DOHH2 (cell line): ENCODE results near the gene ZNF709.
"Not testable (repeated sequence)": the region's sequence is repeated elsewhere in the genome, so short reads cannot be mapped to it uniquely, and the experiment has no call there.

Experiments used
- H3F3A ChIP-seq: fragments of 200-600 bp; sonication (generic), shearing (Covaris generic); 2 replicates; pipeline ENCODE4 v1.6.0; 2016; ENCODE audit warnings: antibody characterized with exemption, mild to moderate bottlenecking; ENCODE audit not compliant: control insufficient read depth, insufficient read depth
- H3K27ac ChIP-seq: fragments of 200-600 bp; sonication (generic); 2 replicates; pipeline ENCODE4 v1.5.1; 2014; ENCODE audit warnings: low read depth, mild to moderate bottlenecking, low read length, moderate library complexity
- H3K27me3 ChIP-seq: fragments of 200-600 bp; sonication (generic); 2 replicates; pipeline ENCODE4 v1.6.1; 2014; ENCODE audit warnings: mild to moderate bottlenecking, low read length, mixed read lengths; ENCODE audit not compliant: control insufficient read depth
- H3K36me3 ChIP-seq: fragments of 200-600 bp; sonication (generic); 2 replicates; pipeline ENCODE4 v1.6.1; 2014; ENCODE audit warnings: mild to moderate bottlenecking, low read length, moderate library complexity, mixed read lengths; ENCODE audit not compliant: control insufficient read depth
- H3K4me1 ChIP-seq: fragments of 200-600 bp; sonication (generic); 2 replicates; pipeline ENCODE4 v1.6.1; 2014; ENCODE audit warnings: mild to moderate bottlenecking, low read length, mixed read lengths; ENCODE audit not compliant: control insufficient read depth
- H3K4me2 ChIP-seq: fragments of 200-600 bp; sonication (generic); 2 replicates; pipeline ENCODE4 v1.6.0; 2014; ENCODE audit warnings: mild to moderate bottlenecking, low read length, moderate library complexity
- H3K4me3 ChIP-seq: fragments of 200-600 bp; sonication (generic); 2 replicates; pipeline ENCODE4 v1.5.1; 2014; ENCODE audit warnings: mild to moderate bottlenecking, low read length, mixed read lengths
- H3K79me2 ChIP-seq: fragments of 200-600 bp; sonication (generic); 2 replicates; pipeline ENCODE4 v1.6.1; 2014; ENCODE audit warnings: mild to moderate bottlenecking, low read length, mixed read lengths; ENCODE audit not compliant: control insufficient read depth
- H3K9me2 ChIP-seq: fragments of 200-600 bp; sonication (generic); replicated peaks from 2 replicates; pipeline ENCODE4 v1.6.1; 2014; ENCODE audit warnings: mild to moderate bottlenecking, low read length, mixed read lengths; ENCODE audit not compliant: control insufficient read depth
- H3K9me3 ChIP-seq: fragments of 200-600 bp; sonication (generic); 2 replicates; pipeline ENCODE4 v1.6.1; 2014; ENCODE audit warnings: antibody characterized with exemption, low read length, mixed read lengths; ENCODE audit not compliant: control insufficient read depth, insufficient read depth
- H4K20me1 ChIP-seq: fragments of 200-600 bp; sonication (generic); 2 replicates; pipeline ENCODE4 v1.6.0; 2014; ENCODE audit warnings: low read depth, mild to moderate bottlenecking, antibody characterized with exemption, low read length, moderate library complexity; ENCODE audit not compliant: control insufficient read depth, insufficient read depth
- EZH2phosphoT487 ChIP-seq: fragments of 200-600 bp; sonication (generic); IDR thresholded peaks from 2 replicates; pipeline ENCODE4 v1.6.1; 2017; ENCODE audit warnings: borderline replicate concordance, mild to moderate bottlenecking, antibody characterized with exemption, low read length, moderate library complexity, mixed read lengths
- TF ChIP-seq, protein P1 (sequence below): fragments of 200-600 bp; sonication (generic); IDR thresholded peaks from one replicate; pipeline ENCODE4 v1.5.1; 2014; ENCODE audit warnings: antibody characterized with exemption, mild to moderate bottlenecking, low read depth, low read length; ENCODE audit not compliant: poor library complexity, severe bottlenecking

ZNF709 gene

GRCh38 chr19:12464769-12465168 lies 19.8 kb downstream of the ZNF709 start:
- Histone ChIP-seq H3K9me2 (no peaks in the 10 kb centered on the region), H3K79me2 (no peaks in the 10 kb centered on the region), H3K4me3 (no peak overlapping the region), H3K4me2 (no peak overlapping the region), H3K27me3 (no peaks in the 10 kb centered on the region), H3K4me1 (no peaks in the 10 kb centered on the region), H3K36me3 (peaks cover 21% of the 10 kb centered on the region), H3K9me3 (peaks cover 40% of the 10 kb centered on the region), H3K27ac (no peak overlapping the region), H3F3A (no peaks in the 10 kb centered on the region), H4K20me1 (no peaks in the 10 kb centered on the region)
- TF ChIP-seq EZH2phosphoT487: no peak
- TF ChIP-seq, protein P1, sequence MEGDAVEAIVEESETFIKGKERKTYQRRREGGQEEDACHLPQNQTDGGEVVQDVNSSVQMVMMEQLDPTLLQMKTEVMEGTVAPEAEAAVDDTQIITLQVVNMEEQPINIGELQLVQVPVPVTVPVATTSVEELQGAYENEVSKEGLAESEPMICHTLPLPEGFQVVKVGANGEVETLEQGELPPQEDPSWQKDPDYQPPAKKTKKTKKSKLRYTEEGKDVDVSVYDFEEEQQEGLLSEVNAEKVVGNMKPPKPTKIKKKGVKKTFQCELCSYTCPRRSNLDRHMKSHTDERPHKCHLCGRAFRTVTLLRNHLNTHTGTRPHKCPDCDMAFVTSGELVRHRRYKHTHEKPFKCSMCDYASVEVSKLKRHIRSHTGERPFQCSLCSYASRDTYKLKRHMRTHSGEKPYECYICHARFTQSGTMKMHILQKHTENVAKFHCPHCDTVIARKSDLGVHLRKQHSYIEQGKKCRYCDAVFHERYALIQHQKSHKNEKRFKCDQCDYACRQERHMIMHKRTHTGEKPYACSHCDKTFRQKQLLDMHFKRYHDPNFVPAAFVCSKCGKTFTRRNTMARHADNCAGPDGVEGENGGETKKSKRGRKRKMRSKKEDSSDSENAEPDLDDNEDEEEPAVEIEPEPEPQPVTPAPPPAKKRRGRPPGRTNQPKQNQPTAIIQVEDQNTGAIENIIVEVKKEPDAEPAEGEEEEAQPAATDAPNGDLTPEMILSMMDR: no peak

- H3K36me3 ChIP-seq: peaks cover 21% of the 10 kb centered on the region
- not testable (repeated sequence) for H3K4me3 ChIP-seq, H3K79me2 ChIP-seq, H3K4me1 ChIP-seq, H3K9me2 ChIP-seq, H3K27me3 ChIP-seq, H3F3A ChIP-seq, H3K27ac ChIP-seq, H3K4me2 ChIP-seq, H4K20me1 ChIP-seq
- peaks cover 38% of the 10 kb centered on the region for H3K9me3 ChIP-seq
These were observed 20.5 kb downstream of the ZNF709 start for GRCh38 chr19:12464139-12464538.

DNA sequence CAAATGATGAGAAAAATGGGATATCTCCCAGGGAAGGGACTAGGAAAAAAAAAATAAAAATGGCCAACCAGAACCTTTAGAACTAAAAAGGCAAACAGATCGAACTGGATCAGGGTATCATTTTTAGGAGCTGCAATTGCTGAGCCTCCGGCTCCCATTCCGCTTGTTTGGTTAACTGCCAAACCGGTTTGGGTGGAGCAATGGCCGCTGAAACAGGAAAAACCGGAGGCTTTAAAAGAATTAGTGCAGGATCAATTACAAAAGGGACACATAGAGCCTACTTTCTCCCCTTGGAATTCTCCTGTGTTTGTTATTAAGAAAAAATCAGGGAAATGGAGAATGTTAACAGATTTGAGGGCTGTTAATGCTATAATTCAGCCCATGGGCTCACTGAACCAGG lies 31.1 kb downstream of the ZNF709 start:
- H3K4me1 ChIP-seq: no peaks in the 10 kb centered on the region
- no peaks in the 10 kb centered on the region for H3K79me2 ChIP-seq
- no peaks in the 10 kb centered on the region for H3K36me3 ChIP-seq
- no peak overlapping the region for H3K4me2 ChIP-seq
- H3K27me3 ChIP-seq: no peaks in the 10 kb centered on the region
- no peak for TF ChIP-seq EZH2phosphoT487
- TF ChIP-seq, protein P1: no peak
- H3K9me3 ChIP-seq: peaks cover 20% of the 10 kb centered on the region; the same call in 1 of the 2 replicates
- no peak overlapping the region for H3K4me3 ChIP-seq
- no peaks in the 10 kb centered on the region for H3F3A ChIP-seq
- H3K9me2 ChIP-seq: no peaks in the 10 kb centered on the region
- H4K20me1 ChIP-seq: no peaks in the 10 kb centered on the region
- H3K27ac ChIP-seq: no peak overlapping the region

DNA sequence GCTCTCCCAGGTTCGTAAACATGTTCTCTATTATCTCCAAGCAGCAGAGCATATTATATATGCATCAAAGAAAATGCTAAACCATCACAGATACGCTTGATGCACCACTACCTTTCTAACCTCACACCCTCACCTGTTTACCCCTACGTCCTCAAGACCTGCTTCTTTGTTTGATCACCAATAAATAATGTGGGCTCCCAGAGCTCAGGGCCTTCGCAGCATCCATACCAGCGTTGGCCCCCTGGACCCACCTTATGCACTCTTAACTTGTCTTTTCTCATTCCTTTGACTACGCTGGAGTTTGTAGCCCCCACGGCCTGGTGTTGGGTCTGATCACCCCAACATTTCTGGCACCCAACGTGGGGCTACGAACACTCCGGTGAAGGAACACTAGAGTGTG lies 33.8 kb downstream of the ZNF709 start:
- TF ChIP-seq, protein P1: no peak
- TF ChIP-seq EZH2phosphoT487: no peak
- Histone ChIP-seq H3F3A (no peaks in the 10 kb centered on the region), H3K27ac (no peak overlapping the region), H3K79me2 (no peaks in the 10 kb centered on the region), H3K36me3 (no peaks in the 10 kb centered on the region), H4K20me1 (no peaks in the 10 kb centered on the region), H3K4me3 (no peak overlapping the region), H3K9me2 (no peaks in the 10 kb centered on the region), H3K4me1 (no peaks in the 10 kb centered on the region), H3K9me3 (peaks cover 18% of the 10 kb centered on the region; the same call in 1 of the 2 replicates), H3K4me2 (no peak overlapping the region), H3K27me3 (no peaks in the 10 kb centered on the region)
